ENCODE results near the gene SPEM3. TPM values are rescaled to one million over a fixed set of nuclear protein-coding genes. Genes with fewer than 3 reads are reported as not detected.
"Not testable (repeated sequence)": the region's sequence is repeated elsewhere in the genome, so short reads cannot be mapped to it uniquely, and the experiment has no call there.

SPEM3 gene
- total and polyA plus RNA-seq, 9 donors, result not detected

DNA sequence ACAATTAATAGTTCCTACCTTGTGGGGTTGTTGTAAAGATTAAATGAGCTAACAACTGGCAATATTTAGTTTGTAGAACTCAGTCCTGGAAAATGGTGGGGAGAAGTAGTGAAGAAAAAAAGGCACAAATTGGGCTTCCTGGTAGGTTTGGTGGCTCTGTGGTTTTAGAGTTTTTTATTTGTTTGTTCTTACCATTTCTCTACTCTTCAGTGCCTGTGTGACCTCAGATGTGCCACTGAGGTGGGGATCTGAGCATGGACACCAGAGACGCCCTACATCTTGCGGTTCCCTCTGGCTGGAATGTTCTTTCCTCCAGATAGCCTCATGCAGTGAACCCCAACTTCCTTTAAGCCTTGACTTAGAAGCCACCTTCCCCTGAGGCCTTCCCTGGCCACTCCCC, 43.1 kb downstream of the SPEM3 start:
- intact Hi-C loops (cut with DNase I), result no loop called here
- WGBS, 3 donors, result 91 to 92% (median 92%) methylated on average over 2 of the region's 2 CpGs

DNA sequence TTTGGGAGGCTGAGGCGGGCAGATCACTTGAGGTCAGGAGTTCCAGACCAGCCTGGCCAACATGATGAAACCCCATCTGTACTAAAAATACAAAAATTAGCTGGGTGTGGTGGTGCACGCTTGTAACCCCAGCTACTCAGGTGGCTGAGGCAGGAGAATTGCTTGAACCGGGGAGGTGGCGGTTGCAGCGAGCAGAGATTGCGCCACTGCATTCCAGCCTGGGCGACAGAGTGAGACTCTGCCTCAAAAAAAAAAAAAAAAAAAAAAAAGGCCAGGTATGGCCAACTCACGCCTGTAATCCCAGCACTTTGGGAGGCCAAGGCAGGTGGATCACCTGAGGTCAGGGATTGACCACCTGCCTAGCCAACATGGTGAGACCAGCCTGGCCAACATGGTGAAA, 46.1 kb downstream of the SPEM3 start:
- not testable (repeated sequence) for H3K9me3 ChIP-seq, H3K4me3 ChIP-seq, H3K27ac ChIP-seq, H3K27me3 ChIP-seq, DNase-seq, H3K36me3 ChIP-seq
- intact Hi-C loops (cut with DNase I), result loop anchor here in 3 of 4 donors (5.0 kb wide), 1 partner anchor 32 kb away; no protein-coding TSS in a partner anchor
- 89 to 97% (median 95%) methylated on average over 8 of the region's 8 CpGs for WGBS, 3 donors
- H3K4me1 ChIP-seq (ENCODE audit: insufficient read depth), result peaks cover 17% of the 10 kb centered on the region

More for the DNA sequence above, 43.1 kb downstream of the SPEM3 start:
- no peak for DNase-seq
- Histone ChIP-seq H3K9me3 (no peaks in the 10 kb centered on the region), H3K4me3 (no peak overlapping the region), H3K27me3 (no peaks in the 10 kb centered on the region), H3K4me1 (ENCODE audit: insufficient read depth) (peaks cover 11% of the 10 kb centered on the region), H3K36me3 (no peaks in the 10 kb centered on the region), H3K27ac (no peak overlapping the region)
- TF ChIP-seq, protein P1, sequence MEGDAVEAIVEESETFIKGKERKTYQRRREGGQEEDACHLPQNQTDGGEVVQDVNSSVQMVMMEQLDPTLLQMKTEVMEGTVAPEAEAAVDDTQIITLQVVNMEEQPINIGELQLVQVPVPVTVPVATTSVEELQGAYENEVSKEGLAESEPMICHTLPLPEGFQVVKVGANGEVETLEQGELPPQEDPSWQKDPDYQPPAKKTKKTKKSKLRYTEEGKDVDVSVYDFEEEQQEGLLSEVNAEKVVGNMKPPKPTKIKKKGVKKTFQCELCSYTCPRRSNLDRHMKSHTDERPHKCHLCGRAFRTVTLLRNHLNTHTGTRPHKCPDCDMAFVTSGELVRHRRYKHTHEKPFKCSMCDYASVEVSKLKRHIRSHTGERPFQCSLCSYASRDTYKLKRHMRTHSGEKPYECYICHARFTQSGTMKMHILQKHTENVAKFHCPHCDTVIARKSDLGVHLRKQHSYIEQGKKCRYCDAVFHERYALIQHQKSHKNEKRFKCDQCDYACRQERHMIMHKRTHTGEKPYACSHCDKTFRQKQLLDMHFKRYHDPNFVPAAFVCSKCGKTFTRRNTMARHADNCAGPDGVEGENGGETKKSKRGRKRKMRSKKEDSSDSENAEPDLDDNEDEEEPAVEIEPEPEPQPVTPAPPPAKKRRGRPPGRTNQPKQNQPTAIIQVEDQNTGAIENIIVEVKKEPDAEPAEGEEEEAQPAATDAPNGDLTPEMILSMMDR (IDR thresholded peaks at IDR 0.05), result no peak
- no peak for TF ChIP-seq EP300 (IDR thresholded peaks at IDR 0.05)
- TF ChIP-seq POLR2A (IDR thresholded peaks at IDR 0.05), result no peak

DNA sequence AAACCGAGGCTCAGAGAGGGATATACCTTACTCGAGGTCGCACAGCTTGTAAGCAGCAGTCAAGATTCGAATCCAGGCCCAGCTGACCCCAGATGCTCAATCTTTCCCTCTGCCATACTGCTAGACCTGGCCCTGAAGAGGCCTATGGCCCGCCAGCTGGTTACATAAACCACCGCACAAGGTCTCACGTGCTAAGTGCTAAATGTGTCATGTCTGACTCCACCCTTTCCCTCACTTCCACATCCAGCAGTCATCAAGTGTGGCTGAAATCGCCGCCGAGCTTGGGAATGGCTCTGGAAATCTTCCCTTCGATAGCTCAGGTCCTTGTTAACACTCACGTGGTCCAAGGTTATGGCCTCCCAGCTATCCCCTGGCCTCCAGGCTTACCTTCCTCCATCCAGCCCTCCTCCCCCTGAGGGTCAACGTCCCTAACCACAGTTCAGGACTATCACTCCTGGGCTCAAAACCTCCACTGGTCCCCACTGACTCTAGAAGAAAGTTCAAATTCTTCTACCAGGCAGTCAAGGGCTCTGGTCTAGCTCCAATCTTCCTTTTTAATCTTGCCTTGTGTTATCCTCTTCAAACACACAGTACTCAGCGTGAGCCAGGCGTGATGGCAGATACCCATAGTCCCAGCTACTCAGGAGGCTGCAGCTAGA, 47.2 kb downstream of the SPEM3 start:
- WGBS, 3 donors, result 64 to 72% (median 71%) methylated on average over 15 of the region's 15 CpGs
- H3K9me3 ChIP-seq, result no peaks in the 10 kb centered on the region
- peak in 1 of 5 donors; percentile 50 for DNase-seq
- no peaks in the 10 kb centered on the region for H3K36me3 ChIP-seq
- no peaks in the 10 kb centered on the region for H3K27me3 ChIP-seq
- TF ChIP-seq POLR2A (IDR thresholded peaks at IDR 0.05), result no peak
- TF ChIP-seq, protein P1 (IDR thresholded peaks at IDR 0.05), result no peak
- no peak for TF ChIP-seq EP300 (IDR thresholded peaks at IDR 0.05)
- peaks cover 14% of the 10 kb centered on the region for H3K4me1 ChIP-seq (ENCODE audit: insufficient read depth)
- no peak overlapping the region for H3K4me3 ChIP-seq
- no peak overlapping the region for H3K27ac ChIP-seq
- intact Hi-C loops (cut with DNase I), result loop anchor here in 3 of 4 donors (5.0 kb wide), 1 partner anchor 34 kb away; no protein-coding TSS in a partner anchor

DNA sequence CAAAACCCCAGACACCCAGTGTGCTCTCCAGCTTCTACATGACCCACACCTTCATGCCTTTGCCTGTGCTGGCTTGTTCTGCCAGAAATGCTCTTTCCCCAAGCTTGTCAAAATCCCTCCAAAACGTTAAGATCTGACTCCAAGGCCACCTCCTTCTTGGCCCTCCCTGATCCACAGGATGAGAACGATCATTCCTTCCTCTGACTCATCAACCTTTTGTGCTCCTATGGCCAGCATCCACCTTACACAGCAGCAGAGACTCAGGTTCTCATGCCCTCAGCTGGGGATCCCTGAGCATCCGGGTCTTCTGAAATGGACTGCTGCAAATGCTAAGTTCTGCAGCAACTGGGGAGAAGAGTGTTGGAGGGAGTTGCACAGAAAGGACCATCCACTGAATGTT, 47.8 kb downstream of the SPEM3 start:
- DNase-seq, result no peak
- H3K27me3 ChIP-seq, result no peaks in the 10 kb centered on the region
- H3K27ac ChIP-seq, result no peak overlapping the region
- WGBS, 3 donors, result 16 to 22% (median 18%) methylated on average over 3 of the region's 3 CpGs
- peaks cover 14% of the 10 kb centered on the region for H3K4me1 ChIP-seq (ENCODE audit: insufficient read depth)
- H3K9me3 ChIP-seq, result no peaks in the 10 kb centered on the region
- TF ChIP-seq, protein P1 (IDR thresholded peaks at IDR 0.05), result no peak
- TF ChIP-seq EP300 (IDR thresholded peaks at IDR 0.05) (no peak), POLR2A (IDR thresholded peaks at IDR 0.05) (no peak)
- intact Hi-C loops (cut with DNase I), result loop anchor here in 3 of 4 donors (5.0 kb wide), 1 partner anchor 34 kb away; no protein-coding TSS in a partner anchor
- H3K4me3 ChIP-seq, result no peak overlapping the region
- no peaks in the 10 kb centered on the region for H3K36me3 ChIP-seq

DNA sequence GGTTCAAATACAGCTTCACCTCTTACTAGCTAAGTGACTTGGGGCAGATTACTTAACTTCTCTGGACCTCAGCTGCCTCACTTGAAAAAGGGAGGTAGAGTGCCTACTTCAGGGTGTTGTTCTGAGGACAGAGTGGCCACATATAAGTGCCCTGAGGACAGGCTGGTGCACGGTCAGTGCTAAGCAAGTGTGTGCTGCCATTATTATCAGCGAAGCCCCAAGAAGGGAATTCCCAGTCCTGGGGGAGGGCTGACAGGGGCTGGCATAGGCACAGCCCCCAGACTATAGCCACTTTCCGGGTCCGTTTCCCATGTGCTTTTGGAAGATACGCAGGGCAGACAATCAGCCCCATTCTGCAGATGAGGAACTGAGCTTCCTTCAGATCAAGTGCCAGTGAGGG, 48.3 kb downstream of the SPEM3 start:
- intact Hi-C loops (cut with DNase I), result loop anchor here in 3 of 4 donors (5.0 kb wide), 1 partner anchor 35 kb away; no protein-coding TSS in a partner anchor
- H3K27me3 ChIP-seq, result no peaks in the 10 kb centered on the region
- TF ChIP-seq EP300 (IDR thresholded peaks at IDR 0.05) (no peak), POLR2A (IDR thresholded peaks at IDR 0.05) (no peak)
- TF ChIP-seq, protein P1 (IDR thresholded peaks at IDR 0.05), result no peak
- DNase-seq, result no peak
- no peaks in the 10 kb centered on the region for H3K9me3 ChIP-seq
- H3K4me3 ChIP-seq, result peak overlapping the region; percentile 84
- peak overlapping the region in 1 of 2 donors; percentile 99 for H3K27ac ChIP-seq
- WGBS, 3 donors, result 73 to 84% (median 77%) methylated on average over 5 of the region's 5 CpGs
- H3K4me1 ChIP-seq (ENCODE audit: insufficient read depth), result peaks cover 14% of the 10 kb centered on the region
- H3K36me3 ChIP-seq, result no peaks in the 10 kb centered on the region

All from ovary (tissue), 9 donors.